NK-92 treated with Interleukin-12 subunit alpha and Interleukin-12 subunit beta, amount 100 ng/mL, for 24 hours (cell line): ENCODE results near the gene MAP3K20.

Source experiments
- DNase-seq: peaks from one replicate; lab custom pipeline; 2025; lab: John Stamatoyannopoulos, UW

MAP3K20 gene

DNA sequence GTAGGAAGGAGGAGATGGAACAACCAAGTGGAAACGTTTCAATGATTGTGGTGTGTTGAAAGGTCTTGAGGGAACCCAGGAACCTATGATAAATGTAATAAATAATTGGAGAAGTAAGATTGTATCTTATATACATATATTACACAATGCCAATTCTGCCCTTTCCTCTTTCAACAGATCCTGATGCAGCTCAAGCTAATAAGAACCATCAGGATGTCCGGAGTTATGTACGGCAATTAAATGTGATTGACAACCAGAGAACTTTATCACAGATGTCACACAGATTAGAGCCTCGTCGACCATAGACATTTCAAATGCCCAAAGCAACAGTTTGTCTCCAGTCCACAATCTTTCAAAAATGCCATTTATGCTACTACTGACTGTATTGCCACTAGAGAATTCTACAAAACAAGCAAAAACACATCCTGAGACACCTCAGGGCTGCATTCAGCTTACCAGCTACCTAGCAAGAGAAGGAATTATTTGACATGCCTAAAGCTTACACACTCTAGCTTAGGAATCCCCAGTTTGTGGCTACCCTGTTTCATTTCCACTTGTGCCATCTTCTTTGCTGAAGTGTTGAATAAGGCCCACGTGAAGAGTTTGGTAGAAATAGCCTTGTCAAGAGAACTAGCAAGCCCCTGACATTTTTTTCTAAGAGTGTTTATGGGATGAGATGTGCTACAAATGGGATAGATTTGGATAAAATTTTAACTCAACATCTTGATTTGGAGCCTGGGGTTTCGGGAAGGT, 24.0 kb upstream of the MAP3K20 start:
- DNase-seq = no peak

DNA sequence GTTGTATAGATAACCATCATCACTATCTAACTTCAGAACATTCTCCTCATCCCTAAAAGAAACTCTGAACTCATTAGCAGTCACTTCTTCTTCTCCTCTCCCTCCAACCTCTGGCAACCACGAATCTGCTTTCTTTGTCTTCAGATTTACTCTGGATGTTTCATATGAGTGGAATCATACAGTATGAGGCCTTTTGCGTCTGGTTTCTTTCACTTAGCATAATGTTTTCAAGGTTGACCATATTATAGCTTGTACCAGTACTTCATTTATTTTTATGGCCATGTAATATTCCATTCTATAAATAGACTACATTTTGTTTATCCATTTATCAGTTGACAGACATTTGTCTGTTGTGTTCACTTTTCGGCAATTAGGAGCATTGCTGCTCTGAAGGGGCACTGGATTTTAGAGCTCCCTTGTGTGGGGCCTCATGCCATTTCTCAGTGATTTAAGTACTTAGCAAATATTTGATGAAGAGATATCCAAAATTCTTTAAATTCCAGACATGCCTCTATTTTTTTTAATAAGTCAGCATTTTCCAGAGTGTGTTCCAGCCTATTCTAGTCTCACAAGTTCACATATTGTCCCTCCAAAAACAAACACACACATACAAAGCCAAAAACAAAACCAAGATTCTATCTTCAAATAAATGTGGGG, 22.5 kb upstream of the MAP3K20 start:
- no peak for DNase-seq

DNA sequence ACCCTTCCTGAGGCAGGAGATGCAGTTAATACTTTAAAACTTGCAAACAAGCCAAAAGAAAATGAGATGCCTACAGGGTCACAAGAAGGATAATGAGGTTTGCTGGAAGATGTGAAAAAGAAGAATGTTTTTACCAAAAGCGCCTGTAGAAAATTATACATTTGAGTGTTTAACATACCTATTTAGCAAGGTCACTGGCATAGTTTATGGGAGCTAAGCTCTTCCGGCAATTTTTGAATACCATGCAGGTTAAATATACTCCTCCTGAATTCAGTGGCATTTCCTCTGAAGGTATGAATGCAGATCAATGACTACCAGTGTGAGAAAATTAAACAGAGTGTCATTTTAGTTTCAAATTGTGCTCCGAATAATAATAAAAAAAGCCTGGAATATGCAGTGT, 21.2 kb upstream of the MAP3K20 start:
- DNase-seq = no peak

DNA sequence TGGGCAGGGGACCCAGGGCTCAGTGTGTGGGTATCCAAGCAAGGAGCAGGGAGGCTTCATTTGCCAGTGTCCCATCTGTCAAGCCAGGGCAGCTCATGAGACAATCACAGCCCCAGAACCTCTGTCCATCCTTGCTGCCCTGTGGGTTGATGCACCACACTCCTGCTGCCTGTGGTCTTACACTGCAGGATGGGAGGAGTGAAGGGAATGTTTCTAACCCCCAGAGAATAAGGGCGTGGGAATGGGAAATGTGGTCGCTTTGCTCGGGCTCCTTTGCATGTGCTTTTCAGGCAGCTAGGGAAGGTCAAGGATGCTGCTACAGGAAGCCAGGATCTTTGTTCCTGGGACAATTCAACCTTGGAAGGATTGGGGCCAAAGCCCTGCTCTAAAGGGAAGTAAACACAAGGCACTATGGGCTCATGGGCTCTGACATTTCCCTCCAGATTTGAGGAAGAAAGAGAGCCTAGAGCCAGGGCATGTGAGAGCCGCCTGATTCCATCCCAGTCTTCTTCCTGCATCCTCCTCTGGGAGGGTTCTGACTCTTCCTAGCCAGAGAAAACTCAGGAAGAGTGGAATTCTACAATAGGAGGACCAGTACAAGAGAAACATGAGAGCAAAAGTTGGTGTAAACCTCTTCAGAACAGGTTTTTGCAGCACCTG, 18.8 kb upstream of the MAP3K20 start:
- DNase-seq = no peak

DNA sequence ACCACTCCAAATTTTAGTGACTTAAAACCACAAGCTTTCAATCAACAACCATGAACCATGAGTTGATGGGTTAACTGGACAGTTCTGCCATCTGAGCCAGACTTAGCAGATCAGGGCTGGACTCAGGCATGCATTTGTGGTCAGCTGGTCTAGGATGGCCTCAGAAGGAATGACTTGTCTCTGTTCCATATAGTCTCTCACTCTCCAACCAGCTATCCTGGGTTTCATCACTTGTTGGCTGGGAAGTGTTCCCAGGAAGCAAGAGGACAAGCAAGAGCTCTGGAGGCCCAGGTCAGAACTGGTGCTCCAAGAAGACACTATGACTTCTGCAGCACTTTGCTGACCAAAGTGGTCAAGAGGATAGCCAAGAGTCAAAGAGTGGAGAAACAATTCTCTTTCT, 17.5 kb upstream of the MAP3K20 start:
- no peak for DNase-seq

DNA sequence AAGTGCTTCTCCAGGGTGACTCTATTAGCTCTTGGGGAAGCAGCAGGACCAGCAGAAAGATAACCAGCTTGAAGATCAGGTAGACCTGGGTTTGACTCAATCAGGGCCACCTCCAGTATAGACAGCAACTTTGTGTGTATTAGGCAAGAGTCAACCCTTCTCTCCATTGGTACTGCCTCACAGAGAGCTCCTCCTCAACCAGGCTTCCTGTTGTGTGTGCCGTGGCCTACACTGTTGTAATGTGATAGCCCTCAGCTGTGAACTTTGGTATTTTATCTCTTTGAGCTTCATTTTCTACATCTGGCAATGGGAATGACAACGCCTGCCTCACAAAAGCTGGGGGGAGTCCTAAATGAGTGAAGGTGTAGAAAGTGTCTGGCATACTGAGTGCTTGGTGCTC, 17.0 kb upstream of the MAP3K20 start:
- no peak for DNase-seq

DNA sequence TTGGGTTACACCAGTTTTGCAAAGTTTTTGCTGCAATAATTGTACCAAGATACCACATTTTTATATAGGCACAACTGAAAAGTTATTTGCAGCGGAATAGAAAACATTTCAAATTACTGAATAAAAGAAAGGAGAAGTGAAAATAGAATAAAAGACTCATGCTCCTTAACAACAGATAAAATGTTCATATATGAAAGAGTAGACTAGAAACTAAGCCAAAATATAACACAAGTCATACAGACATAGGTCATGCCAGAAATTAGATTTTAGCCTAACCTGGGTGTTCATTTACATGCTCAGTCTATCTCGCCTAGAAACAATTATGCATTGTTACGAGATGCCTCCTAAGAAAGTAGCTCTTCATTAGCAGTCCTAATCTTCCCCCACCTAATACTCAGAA, 16.4 kb upstream of the MAP3K20 start:
- DNase-seq = no peak

DNA sequence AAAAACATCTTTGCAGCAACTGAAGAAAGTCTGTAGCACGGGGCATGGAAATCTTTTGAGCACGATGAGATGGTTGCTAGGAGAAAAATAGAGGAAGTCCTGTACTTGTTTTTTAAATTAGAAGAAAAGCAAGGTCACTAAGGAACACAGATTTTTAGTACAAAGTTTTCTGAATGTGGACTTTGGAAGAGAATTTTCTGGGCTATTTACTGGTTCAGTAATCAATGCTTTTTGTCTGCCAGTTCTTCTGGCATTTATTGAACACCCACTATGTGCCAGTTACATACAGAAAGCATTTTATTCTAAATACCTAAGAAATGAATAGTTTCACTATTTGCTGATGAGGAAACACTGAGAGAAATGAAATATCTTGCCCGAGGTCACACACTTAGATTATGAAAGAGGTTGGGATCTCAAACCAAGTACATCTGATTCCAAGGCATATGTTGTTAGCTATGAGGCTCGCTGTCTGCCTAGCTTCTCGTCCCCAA, 15.6 kb upstream of the MAP3K20 start:
- no peak for DNase-seq

DNA sequence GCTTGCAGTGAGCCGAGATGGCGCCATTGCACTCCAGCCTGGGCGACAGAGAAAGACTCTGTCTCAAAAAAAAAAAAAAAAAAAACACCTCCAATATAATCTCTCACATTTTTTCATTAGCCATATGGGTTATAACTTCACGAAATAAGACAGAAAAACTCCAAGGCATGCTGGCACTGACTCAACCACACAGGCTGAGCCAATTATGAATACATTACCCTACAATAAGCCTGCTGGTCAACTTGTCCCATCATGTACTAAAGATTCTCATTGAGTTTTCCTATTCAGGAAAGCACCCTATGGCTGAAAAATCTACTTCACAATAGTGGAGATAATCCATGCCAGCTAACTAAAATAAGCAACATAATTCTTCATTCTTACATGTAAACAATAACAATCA, 12.8 kb upstream of the MAP3K20 start:
- no peak for DNase-seq

DNA sequence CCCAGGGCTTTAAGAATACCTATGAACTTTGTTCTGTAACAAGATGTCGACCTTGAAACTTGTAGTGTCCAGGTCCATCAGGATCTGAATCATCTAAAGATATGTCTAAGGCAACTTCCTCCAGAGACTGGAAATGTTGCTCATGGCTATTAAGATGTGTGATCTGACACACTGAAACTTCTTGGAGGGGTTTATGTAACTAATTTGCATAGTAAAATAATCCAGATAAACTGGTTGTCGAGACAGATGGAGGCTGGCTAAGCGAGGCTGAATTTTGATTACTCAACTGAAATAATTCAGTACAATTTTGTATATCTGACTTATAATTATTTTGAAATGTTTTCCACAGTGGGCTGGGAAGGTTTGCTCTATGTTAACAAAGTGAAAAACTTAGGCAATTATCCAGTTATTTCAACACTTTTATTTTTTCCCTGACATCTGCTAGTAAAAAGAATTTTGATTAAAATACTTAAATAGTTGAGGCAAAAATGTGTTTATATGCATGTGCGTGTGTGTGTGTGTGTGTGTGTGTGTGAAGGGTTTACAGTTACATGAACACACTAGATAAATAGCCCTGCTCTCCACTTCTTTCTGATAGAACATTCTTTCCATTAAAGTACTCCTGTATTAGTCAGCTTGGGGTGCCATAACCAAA, 11.4 kb upstream of the MAP3K20 start:
- DNase-seq = no peak

DNA sequence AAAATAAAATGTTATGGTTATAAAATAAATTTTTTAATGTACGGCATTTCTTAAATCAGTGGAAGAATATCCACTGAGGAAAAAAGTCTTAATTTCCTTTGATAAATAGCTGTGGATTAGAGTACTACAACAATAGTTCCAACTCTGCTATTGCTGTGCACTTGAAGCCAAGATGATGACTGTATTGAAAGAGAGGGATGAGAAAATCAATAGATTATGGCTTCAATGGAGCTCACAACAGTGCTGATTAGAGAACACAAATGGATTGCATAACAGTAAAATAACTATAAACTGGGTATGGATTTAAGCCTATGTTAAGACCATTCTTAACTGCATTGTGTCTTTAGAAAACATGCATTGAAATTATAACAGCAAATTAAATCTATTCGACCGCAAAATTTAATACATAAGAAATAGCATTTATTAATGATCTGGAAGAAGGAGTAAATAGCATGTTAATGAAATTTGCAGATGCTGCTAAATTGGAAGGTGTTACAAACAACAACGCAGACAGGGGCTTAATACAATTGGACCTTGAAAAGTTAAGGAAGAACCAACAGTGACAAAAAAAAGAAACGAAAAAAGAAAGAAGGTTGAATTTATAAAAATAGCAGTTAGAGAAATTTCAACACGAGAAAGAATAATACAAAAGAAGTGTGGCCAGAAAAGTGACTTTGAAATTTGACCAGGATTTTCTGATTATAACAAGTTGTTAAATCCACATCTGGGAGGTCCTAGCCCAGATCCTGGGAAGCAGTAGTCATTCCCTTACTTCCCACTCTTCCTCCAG, 8.6 kb upstream of the MAP3K20 start:
- no peak for DNase-seq

DNA sequence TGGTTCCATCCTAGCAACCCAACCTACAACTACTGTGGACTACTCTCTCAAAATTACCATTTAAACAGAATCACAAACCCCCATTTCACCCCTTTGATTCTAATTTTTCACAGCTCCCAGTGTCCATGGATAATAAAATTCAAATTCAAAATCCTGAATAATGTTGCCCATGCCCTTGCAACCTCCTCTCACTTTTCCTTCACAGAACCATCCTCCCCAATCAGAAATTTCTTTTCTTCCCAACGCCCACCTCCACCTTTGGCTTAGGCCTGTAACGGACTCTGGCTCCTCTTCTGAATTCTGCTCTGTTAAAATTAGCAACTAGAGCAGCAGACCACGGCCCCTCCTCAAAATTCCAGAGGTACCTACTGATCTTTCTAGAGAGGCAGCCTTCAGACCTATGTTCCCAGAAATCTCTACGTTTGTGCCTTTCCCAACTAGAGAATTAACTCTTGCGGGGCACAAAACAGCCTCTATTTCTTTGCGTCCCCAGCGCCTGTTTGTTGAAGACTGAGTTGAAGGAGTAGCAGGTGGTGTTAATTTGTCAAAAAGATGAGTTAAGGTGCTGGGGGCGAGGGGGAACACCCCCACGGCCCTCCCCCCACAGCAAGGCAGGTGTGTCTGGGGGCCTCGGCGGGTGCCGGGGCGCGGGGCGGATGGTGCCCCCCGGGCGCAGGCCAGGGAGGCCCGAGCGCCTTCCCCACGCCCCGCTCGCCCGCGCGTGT, 428 bp upstream of the MAP3K20 start:
- no peak for DNase-seq

DNA sequence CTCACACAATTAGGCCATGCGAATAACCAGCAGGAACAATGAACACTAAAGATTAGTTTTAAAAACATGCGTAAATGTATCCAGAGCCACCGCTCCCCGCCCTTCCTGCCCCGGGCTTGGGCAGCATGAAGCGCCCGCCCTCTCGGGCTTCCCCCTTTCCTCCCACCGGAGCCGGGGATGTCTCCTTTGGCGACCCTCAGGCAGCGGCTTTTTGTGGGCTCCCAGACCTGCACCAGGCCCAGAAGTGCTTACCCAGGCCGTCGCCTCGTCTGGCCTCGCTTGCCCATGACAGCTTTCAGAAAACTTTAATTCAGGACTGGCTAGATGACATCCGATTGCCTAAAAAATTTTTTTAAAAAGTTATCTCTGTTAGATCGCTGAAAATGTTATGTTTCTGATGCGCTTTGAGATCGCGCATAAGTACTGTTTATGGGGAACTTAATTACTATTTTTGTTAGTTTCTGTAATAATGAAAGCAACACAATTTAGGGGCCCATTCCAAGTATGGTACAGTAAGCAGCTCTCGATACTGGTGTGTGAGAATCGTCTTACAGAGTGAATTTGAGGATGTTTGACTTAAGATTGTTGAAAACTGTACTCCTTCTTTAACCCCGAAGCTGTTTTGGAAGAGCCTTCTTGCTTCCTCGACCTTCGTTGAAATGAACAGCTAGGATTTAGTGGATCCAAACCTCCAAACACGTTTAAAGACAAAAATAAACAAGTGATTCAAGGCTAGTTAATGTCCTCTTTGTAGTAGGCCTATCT, 1.1 kb downstream of the MAP3K20 start:
- DNase-seq = no peak

DNA sequence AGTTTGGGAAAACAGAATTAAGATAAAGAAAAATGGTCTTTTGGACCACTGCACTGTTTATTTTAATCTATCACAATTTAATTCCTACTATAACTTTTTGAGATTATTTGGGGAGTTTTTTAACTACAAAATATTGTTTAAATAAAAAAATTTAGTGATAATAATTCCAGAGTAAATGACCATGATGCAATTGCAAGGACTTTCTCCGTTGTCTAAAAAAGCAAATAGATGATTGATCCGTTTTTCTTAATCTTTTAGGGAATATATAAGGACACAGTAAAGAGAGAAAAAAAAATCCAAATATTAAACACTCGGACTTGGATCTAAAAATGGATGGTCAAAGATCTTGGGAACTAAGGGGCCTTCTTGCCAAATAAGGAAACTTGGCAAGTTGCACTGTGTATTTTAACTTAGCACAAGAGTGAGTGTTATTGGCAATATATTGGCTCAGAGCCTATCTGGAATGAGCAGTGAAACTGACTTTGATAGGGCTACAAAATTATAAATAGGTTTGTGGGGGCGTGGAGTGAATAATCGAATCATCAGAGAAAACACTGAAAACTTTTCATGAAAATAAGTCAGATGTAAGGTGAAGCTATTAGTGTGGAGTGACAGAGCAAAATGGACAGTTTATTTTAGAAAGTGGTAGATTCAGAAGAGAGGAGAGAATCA, 2.0 kb downstream of the MAP3K20 start:
- DNase-seq = no peak

DNA sequence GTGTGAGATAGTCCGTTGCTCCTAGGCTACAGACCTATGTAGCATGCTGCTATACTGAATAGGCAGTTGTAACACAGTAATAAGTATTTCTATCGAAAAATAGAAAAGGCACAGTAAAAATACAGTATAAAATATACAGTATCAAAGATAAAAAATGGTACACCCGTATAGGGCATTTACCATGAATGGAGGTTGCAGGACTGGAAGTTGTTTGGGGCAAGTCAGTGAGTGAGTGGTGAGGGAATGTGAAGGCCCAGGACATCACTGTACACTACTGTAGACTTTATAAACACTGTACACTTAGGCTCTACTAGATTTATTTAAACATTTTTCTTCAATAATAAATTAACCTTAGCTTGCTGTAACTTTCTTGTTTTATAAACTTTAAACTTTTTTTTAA, 3.5 kb downstream of the MAP3K20 start:
- DNase-seq = no peak

DNA sequence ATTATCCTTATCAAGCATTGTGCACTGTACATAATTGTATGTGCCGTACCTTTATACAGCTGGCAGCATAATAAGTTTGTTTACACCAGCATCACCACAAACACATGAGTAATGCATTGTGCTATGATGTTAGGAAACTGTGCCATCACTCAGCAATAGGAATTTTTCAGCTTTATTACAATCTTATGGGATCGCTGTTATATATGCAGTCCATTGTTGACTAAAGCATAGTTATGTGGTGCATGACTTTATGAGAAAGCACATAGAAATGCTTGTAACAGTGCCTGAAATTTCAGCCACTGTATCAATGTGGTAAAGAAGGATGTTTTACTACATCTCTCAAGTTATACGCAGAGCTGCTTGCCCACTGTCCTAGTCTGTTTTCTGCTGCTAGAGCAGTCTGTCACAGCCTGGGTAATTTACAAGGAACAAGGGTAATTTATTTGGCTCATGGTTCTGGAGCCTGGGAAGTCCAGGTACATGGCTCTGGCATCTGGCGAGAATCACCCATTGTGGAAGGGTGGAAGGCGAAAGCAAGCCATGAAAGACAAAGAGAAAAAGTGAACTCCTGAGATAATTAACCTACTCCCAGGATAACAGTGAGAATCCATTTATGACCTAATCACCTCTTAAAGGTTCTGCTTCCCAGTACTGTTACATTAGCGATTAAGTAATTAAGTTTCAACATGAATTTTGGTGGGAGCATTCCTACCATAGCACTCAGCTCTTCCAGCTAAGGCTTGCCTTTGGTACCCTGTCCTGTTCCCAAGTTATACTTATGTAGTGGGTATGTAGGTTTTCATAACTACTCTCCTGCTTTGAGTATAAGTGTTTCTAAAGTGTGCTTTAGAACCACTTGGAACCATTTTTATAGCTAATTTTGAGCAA, 4.6 kb downstream of the MAP3K20 start:
- no peak for DNase-seq

DNA sequence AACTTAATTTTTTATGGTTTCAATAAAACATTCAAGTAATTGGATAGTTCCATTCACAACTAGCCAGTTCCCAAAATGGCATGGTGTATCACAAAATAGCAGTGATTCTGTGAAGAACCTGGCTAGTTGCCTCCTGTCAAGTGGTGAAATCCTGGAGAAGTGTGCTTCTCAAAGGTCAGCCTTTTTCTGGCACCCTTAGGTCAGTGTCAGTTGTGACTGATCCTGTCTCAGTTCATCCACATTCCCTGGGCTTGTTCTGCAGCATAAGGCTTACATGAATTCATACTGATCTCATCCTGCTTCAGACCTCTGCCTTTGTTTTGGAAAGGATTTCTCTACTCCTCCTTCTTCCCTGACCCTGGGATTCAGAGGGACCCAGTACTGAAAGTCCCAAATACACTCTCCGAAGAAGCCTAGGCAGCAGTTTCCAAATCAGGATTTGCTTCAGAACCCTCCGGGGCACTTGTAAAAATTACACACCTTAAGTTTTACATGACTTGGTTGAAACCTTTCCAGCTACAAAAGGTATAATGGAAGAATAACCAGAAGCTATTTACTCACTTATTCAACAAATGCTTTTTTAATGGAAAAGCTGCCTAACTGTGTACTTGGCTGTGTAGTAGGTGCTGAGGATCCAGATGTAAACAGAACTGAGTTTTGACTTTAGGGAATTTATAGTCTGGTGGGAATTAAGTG, 11.0 kb downstream of the MAP3K20 start:
- no peak for DNase-seq

DNA sequence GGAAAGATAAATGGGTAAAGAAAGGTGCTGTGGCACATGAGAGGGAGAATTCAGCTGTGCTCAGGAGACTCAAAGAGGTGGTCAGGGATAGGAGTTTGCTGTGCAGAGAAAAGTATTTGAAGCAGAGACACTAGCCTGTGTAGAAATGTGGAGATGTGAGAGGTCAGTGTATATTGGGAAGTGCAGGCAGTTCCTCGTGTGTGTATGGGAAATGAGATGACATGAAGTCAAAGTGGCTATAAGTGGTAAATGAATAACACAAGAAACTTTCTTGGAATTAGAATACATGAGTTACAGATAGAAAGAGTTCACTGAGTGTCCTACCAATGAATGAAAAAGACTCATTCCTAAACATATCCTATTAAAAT, 11.6 kb downstream of the MAP3K20 start:
- DNase-seq = no peak
